Stimulated activated CD8-positive, alpha-beta memory T cell treated with anti-CD3 and anti-CD28 coated beads, Interleukin-7, amount 100 ng/mL, for 1 hour (primary cell): ENCODE results near the gene LALBA.
A peak's percentile ranks its signal among the peaks of the same experiment; 100 is the strongest.
"Not testable (repeated sequence)": the region's sequence is repeated elsewhere in the genome, so short reads cannot be mapped to it uniquely, and the experiment has no call there.

Experiments used
- DNase-seq, 2 donors: peaks; one replicate each; pipeline ENCODE4 v3.0.0-alpha.2; 2020; ENCODE audit warnings: low read depth in 2 of 2

The LALBA gene

GRCh38 chr12:48569946-48570345, at the start of gene LALBA:
Gene LALBA (minus strand): TSS chr12:48570046. CDS start chr12:48570020, 26 bp downstream.
- no peak for DNase-seq

GRCh38 chr12:48618541-48618940, 48.7 kb upstream of the LALBA start:
- DNase-seq: peak; percentile 40 to 56

- no peak for DNase-seq
Observed at GRCh38 chr12:48615681-48616080, 45.8 kb upstream of the LALBA start.

GRCh38 chr12:48613321-48613720, 43.5 kb upstream of the LALBA start:
- no peak for DNase-seq

GRCh38 chr12:48602192-48602989, 32.5 kb upstream of the LALBA start:
- no peak for DNase-seq

GRCh38 chr12:48601013-48601756, 31.3 kb upstream of the LALBA start:
- no peak for DNase-seq

DNA sequence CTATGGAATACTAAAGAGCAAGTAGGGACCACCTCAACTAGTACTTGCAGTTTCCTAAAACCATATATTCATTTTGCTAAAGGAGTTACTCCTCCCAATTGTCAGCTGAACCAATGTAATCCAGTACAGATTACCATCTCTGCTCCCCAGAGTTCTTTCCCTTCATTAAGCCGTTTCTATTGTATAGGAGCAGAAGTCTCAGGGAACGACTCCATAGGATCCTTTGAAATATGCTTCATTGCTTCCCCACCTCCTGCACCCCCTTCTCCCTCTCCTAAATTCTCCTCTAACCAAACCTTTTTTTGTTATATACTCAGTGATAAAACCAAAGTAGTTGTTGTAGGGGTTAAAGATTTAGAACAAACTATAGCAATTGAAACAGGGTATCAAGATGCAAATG, 30.7 kb upstream of the LALBA start:
- no peak for DNase-seq

DNA sequence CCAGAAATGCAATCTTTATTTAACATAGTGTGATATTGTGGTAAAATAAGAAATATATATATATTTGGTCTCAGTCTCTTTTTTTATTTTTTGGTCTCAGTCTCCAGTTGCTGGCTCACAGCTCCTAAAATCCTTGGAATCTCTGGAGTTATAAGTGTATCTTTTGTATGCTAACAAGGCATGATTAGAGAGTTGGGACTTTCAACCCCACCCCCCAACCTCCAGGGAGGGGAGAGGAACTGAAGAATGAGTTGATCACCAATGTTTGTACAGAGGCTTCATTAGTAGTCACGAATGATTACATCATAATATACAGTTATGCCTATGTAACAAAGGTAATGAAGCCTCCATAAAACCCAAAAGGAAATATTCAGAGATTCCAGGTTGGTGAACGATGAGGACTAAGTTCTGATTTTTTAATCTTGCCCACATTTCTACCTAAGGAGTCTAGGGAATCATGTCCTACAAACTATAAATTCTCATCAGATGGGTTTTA, 22.8 kb upstream of the LALBA start:
- DNase-seq: no peak

- no peak for DNase-seq
Observed at GRCh38 chr12:48586361-48586760, 16.5 kb upstream of the LALBA start.

DNA sequence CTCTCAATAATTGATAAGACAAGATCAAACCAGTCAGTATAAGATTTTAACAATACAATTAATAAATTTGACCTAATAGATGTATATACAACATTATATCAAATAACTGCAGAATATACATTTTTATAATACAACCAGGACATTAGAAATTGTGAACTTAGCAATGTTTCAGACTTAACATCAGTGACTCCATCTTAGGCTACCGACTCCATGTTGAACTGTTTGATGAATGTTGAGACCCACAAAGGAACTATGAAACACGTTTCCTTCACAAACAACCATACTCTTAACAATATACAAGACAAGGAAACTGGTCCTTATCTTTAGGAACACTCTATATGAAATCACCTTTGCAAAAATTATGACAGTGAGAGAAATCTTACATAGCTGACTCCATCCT, 13.9 kb upstream of the LALBA start:
- no peak for DNase-seq

DNA sequence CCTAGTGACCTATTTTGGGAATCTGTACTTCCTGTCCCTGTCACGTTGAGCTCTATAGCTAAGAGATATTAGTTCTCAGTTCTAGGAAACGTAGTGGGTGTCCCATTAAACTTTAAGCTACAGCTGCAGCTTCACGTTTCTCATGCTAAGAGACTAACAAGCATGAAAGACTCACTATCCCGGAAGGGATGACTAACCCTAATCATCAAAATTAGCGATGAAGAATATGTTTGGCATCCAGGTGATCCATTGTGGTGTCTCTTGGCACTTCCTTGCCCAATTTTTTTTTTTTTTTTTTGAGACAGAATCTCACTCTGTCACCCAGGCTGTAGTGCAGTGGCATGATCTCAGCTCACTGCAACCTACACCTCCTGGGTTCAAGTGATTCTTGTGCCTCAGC, 11.0 kb upstream of the LALBA start:
- no peak for DNase-seq

GRCh38 chr12:48572326-48572725, 2.5 kb upstream of the LALBA start:
- DNase-seq: no peak

GRCh38 chr12:48567731-48568130, 2.1 kb downstream of the LALBA start:
- DNase-seq: no peak

DNA sequence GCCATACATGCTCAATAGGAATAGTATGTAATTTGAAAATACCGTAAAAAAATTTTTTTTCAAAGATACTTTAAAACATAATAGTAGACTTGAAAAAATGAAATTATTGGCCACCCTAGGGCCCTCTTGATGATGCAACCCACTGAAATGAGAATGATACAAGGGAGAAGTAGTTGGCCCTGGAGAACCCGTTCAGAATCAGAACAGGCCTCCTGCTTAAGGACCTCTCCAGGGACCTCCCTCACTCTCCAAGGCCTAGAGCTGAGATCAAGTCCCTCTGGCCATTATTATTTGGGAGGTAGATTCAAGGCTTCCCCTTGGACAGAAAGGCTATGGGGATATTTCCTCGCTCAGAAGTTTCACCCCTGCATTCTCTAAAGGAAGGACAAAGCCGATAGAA, 11.9 kb downstream of the LALBA start:
- no peak for DNase-seq

DNA sequence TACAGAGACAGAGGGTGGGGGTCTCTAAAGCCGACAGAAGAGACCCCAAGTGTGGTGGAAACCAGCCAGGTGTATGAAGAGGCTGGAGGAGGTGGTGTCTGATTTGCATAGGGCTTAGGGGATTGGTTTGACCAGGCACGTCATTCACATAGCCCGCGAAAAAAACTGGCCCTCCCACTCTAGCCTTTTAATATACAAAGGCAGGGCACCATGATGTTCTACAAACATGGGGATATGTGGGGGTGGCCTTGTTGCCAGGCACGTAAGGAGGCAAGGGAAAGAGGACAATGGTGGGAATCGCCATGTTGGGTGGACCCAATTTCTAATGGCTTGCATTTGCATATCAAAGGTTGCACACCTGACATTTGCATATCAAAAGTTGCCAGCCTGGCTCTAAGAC, 13.2 kb downstream of the LALBA start:
- DNase-seq: no peak

DNA sequence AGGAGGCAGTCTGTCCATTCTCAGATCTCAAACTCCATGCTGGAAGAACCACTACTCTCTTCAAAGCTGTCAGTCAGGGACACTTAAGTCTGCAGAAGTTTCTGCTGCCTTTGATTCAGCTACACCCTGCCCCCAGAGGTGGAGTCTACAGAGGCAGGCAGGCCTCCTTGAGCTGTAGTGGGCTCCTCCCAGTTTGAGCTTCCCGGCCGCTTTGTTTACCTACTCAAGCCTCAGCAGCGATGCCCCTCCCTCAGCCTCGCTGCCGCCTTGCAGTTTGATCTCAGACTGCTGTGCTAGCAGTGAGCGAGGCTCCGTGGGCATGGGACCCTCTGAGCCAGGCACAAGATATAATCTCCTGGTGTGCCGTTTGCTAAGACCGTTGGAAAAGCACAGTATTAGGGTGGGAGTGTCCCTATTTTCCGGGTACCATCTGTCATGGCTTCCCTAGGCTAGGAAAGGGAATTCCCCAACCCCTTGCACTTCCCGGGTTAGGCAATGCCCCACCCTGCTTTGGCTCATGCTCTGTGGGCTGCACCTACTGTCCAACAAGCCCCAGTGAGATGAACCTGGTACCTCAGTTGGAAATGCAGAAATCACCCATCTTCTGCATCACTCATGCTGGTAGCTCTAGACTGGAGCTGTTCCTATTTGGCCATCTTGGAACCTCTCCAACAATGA, 16.0 kb downstream of the LALBA start:
- DNase-seq: not testable (repeated sequence)

DNA sequence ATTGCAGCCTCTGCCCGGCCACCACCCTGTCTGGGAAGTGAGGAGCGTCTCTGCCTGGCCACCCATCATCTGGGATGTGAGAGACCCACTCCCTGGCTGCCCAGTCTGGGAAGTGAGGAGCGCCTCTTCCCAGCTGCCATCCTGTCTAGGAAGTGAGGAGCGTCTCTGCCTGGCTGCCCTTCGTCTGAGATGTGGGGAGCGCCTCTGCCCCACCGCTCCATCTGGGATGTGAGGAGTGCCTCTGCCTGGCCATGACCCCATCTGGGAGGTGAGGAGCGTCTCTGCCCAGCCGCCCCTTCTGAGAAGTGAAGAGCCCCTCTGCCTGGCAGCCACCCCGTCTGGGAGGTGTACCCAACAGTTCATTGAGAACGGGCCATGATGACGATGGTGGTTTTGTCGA, 18.2 kb downstream of the LALBA start:
- not testable (repeated sequence) for DNase-seq

GRCh38 chr12:48547012-48547411, 22.8 kb downstream of the LALBA start:
- not testable (repeated sequence) for DNase-seq

GRCh38 chr12:48545833-48546469, 23.9 kb downstream of the LALBA start:
- no peak for DNase-seq

GRCh38 chr12:48542300-48542928, 27.4 kb downstream of the LALBA start:
- DNase-seq: peak in 1 of 2 donors; percentile 4

- DNase-seq: no peak
Observed at GRCh38 chr12:48536602-48537001, 33.2 kb downstream of the LALBA start.
